Measurements from ENCODE around the gene POMGNT2.

The POMGNT2 gene

DNA sequence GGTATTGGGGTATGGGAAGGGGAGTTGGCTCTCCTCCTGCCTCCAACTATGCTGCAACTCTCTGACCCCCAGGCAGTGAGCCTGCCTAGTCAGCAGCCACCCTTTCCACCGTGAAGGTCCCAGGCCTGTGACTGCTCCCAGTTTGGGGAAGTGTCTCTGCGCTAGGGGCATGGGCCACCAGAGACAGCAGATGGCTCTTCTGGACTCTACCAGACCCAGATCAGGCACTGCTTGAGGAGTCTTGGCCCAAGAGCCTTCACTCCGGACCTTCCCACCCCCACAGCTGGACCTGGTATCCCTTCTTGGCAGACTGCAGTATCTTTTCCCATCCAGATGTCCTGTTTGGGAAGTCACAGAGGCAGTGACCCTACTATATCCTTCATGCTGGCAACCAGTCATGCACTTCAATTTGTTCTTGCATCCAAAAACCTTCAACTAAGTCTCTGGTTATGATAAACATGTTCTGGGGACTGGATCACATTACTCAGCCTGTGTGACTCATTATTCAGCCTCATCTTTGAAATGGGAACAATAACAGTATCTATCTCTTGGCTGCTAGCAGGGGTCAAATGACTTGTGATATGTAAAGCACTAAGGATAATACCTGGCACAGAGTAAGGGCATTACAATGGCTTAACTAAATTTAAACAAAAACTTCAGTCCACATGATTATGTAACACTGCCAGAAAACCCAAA lies 62.7 kb downstream of the POMGNT2 start:
- DNase-seq, result no peak

DNA sequence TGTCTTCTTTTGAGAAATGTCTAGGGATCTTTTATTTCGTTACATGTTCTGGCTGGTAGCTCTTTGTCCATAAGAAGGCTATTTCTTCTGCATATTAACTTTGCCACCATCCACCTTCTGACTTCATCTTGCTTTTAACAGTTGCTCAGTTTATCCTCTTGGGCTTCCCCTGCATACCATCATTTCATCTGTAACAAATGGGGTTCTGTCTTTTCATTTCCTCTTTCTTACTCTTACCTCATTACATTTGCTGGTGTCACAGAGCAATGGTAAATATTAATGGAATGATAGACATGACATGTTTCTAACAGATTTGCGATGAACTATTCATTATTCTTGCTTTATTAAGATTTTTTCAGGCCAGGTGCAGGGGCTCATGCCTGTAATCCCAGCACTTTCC lies 64.4 kb downstream of the POMGNT2 start:
- DNase-seq, result no peak

DNA sequence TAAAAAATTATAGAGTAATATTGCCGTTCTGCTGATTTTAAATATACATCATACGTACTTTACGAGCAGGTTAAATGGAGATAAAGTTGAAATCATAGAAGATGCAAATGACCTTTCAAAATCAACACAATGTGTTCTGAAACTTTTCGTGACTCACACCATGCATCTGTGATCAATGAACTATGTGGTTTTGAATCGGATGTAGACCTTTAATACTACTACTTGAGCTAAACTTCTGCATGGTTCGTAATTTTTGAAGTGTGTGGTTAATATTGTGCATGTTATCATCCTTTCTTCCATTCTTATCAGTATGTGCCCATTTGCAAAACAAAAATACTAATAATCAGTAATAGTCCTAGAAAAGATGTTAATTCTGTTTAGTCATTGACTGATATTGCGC lies 67.9 kb downstream of the POMGNT2 start:
- no peak for DNase-seq

DNA sequence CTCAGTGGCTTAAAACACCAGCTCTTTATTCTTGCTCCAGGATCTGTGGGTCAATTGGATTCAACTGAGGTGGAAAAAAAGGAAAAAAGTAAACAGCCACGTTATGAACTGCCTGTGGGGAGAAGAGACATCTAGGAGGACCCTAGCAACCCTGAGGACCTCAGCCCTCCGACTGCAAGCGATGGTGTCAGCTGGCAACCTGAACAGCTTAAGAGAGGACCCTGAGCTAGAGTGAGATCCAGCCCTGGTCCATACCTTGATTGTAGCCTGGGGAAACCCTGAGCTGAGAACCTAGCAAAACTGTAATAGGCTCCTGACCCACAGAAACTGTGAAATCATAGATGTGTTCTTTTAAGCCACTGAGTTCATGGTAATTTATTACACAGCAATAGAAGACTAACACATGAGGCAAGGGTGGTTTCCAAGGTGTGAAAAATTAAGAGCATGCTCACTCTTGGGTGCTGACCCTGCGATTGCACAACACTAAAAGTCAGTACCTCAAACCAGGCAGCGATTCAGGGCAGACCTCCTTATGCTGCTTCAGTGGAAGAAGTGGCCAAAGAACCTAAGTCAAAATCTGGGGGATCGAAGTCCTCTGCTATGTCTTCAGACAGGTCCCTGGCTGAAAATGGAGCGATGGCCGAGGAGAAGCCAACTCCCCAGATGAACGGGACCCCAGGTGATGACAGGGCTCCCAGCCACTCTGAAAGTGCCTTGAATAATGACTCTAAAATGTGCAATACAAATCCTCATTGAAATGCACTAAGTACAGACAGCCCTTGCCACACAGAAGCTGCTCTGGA lies 69.1 kb downstream of the POMGNT2 start:
- DNase-seq, result no peak

DNA sequence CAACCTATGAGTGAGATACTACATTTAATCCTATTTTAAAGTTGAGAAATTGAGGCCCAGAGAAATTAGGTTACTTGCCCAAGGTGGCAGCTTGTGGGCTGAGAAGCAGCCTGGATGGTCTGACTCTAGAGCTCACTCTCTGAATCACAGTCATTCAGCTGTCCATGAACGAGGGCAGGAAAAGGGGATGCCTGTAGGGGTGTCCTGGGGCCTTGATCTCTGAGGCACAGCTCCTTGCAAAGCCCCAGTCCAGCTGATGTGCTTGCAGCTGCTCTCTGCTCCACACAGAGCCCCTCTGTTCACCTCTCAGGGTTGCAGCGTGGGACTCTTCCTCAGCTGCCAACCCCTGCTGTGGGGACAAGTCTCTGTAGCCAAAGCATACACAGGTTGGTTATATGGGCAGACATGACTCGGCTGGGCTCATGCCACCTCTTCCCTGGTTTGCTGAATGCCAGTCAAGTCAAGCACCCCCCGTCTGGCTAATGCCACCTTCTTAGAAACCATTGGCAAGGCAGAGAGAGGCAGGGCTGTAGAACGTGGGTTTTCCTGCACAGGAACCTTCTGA lies 70.0 kb downstream of the POMGNT2 start:
- no peak for DNase-seq

DNA sequence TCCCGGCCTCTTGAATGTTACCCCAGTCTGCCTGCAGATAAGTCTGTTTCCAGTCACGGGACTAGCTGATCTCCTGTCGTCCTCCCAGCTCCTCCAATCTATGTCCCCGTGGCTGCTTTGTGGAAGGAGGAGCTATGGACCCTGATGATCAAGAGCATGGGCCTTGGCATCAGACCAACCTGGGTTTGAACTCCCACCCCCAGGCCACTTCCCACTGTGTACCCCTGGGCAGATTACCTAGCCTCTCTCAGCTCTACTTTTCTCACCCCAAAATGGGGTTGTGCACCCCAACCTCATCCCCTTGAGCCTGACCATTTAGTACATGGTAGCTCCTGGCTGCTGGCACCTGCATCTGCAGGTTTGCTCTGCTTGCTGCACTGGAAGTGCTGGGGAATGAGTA lies 71.0 kb downstream of the POMGNT2 start:
- DNase-seq, result no peak

DNA sequence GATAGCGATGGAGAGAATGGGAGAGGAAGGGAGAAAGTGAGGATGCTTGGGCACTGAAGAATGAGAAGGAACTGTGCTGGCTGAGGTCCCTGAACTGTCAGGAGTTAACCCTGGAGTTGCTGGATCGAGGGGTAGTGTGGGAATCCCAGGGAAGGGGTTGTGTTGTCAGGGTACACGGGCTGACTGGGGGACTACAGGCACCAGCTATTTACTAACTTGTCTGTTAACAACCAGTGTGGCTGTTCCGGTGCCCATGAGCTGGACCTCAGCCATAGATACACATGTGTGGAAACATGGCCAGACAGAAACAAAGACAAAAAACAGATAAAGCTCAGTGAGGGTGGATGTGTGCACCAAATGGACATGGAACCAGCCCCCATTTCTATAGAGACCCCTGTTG lies 71.7 kb downstream of the POMGNT2 start:
- DNase-seq, result no peak

DNA sequence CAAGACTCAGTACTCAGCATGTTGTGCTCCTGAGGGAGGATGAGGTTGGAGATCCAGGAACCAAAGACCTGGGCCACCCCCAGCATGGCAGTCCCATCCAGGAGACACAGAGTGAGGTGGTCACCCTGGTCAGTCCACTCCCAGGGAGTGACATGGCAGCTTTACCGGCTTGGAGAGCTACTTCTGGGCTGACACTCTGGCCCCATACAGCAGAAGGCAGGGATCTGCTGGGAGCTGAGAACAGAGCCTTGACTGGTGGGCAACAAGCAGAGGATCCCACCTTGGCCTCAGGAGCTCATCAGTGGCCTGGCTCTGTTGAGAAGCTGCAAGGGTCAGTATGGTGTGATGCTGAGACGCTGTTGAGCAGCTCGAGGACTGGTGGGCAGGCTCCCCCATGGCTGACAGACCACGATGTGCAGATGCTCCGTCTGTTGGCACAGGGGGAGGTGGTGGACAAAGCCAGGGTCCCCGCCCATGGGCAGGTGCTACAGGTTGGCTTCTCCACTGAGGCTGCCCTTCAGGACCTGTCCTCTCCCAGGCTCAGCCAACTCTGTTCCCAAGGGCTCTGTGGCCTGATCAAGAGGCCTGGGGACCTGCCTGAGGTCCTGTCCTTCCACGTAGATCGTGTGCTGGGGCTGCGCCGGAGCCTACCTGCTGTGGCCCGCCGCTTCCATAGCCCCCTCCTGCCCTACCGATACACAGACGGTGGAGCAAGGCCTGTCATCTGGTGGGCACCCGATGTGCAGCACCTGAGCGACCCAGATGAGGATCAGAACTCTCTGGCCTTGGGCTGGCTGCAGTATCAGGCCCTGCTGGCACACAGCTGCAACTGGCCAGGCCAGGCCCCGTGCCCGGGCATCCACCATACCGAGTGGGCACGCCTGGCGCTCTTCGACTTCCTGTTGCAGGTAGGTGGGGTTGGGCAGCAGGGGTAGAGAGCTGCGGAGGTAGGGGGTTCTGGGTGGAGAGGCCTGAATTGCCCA lies 72.9 kb downstream of the POMGNT2 start:
- DNase-seq, result no peak

DNA sequence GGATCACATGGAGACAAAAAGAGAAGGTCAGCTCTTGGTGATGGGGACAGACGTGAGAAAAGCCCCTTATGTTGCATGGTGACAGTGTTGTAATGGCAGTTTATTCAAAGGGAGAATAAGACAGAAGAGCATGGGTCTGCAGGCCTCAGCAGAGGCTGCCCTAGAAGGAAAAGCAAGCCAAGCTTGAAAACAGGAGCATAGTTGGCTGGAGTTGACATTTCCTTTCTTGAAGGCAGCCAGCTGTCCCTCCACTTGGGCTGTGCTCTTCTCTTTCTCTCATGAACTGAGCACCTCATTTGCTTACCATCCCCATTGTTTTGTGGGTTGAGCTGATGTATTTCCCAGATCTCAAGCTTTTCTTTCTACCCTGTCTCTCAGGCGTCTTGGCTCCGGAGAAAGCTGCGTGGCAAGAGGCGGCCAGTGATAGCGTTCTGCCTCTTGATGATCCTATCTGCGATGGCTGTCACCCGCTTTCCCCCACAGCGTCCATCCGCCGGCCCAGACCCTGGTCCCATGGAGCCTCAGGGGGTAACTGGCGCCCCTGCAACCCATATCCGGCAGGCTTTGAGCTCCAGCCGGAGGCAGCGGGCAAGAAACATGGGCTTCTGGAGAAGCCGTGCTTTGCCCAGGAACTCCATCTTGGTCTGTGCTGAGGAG lies 73.9 kb downstream of the POMGNT2 start:
- DNase-seq, result no peak

DNA sequence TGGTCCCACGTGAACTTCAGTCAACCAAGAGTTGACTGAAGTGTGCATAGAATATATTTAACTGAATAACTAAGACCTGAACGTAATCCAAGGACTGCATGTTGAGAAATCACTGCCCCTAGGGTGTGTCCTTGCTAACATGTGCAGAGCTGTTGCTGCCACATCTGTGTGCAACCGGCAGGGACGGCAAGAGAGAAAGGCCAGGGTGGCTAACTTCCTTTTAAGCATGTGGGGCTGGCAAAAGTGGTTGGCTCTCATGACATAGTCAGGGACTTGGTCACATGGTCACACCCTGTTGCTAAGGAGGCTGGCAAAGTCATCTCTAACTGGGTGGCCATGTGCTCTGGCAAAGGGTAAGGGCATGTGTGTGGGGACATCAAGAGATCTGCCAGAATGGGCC lies 74.4 kb downstream of the POMGNT2 start:
- DNase-seq, result no peak

DNA sequence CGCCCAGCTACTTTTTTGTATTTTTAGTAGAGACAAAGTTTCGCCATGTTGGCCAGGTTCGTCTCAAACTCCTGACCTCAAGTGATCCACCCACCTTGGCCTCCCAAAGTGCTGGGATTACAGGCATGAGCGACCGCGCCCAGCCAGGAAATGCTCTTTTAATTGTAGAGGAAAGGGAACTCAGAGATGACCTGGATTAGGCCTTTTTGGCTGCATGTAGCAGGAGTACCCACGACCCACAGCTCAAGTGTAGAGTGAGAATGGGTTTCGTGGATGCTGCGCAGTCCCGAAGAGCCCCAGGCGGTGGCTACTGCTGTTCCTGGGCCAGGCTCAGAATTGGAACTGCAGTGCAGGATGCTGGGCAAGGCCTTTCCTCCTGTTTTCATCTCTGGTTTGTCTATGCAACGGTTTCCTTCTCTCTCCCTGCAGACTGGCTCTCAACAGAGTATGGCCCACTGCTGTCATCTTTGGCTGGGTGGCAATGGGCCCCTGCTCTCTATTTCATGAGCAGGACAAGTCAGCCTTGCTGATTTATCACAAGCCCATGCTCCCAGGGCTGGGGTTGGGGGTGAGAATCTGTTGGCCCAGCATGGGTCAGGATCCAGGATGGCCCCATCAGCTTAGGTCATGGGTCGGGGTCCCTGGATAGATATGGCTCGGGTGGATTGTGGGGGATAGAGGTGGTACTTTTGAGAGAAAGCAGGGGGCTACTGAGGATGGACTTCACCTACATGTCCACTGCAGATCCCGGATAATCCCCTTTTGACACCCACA lies 75.5 kb downstream of the POMGNT2 start:
- no peak for DNase-seq

All from NCI-H526 treated with DMSO at 0.1 percent for 48 hours (cell line).